ENCODE measurements around the gene CS. TPM values are rescaled to one million over a fixed set of nuclear protein-coding genes. Genes with fewer than 3 reads are reported as not detected.

CS gene
- total RNA-seq, 1 experiment from 2014 or later = 254 TPM

DNA sequence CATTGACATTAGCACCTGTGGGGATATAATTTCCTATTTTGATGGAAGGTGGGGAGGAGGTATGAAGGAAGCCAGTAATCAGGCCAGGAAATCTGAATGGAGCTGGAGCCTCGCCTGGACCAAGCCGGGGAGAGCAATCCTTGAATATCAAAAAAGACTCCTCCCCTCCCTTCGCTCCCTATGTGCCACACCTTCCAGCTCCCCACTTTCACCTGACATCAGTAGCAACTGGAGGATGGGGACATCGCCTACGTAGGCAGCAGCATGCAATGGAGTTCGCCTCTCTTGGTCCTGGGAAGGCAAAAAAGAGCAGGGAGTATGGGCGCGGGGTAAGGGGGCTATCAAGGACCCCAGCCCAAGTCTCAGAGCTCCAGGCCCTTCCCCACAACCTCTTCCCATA, 43.1 kb downstream of the CS start:
- CTCF ChIA-PET = interaction anchor here (1.7 kb wide), 1 partner anchor 518 kb away, joined by 4 read pairs; no protein-coding TSS in a partner anchor
- TF ChIP-seq, protein P1, sequence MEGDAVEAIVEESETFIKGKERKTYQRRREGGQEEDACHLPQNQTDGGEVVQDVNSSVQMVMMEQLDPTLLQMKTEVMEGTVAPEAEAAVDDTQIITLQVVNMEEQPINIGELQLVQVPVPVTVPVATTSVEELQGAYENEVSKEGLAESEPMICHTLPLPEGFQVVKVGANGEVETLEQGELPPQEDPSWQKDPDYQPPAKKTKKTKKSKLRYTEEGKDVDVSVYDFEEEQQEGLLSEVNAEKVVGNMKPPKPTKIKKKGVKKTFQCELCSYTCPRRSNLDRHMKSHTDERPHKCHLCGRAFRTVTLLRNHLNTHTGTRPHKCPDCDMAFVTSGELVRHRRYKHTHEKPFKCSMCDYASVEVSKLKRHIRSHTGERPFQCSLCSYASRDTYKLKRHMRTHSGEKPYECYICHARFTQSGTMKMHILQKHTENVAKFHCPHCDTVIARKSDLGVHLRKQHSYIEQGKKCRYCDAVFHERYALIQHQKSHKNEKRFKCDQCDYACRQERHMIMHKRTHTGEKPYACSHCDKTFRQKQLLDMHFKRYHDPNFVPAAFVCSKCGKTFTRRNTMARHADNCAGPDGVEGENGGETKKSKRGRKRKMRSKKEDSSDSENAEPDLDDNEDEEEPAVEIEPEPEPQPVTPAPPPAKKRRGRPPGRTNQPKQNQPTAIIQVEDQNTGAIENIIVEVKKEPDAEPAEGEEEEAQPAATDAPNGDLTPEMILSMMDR (IDR thresholded peaks at IDR 0.05; ENCODE audit: unreplicated experiment) = no peak
- no peaks in the 10 kb centered on the region for H3K27me3 Mint-ChIP-seq (ENCODE audit: unreplicated experiment)
- peaks cover 54% of the 10 kb centered on the region for H3K36me3 Mint-ChIP-seq (ENCODE audit: insufficient read depth, unreplicated experiment)
- peaks cover 2% of the 10 kb centered on the region for H3K9me3 Mint-ChIP-seq (ENCODE audit: low read depth, unreplicated experiment)
- intact Hi-C loops (cut with micrococcal nuclease; ENCODE audit: unreplicated experiment) = no loop called here
- peaks cover 25% of the 10 kb centered on the region for H3K4me1 Mint-ChIP-seq (ENCODE audit: low read depth, unreplicated experiment)
- peak overlapping the region; percentile 83 for H3K4me3 Mint-ChIP-seq (ENCODE audit: low read depth, unreplicated experiment)
- peak overlapping the region; percentile 55 for H3K27ac Mint-ChIP-seq (ENCODE audit: unreplicated experiment)
- no peak for DNase-seq
- BruUV-seq (replicated peaks) = no TSS peak

DNA sequence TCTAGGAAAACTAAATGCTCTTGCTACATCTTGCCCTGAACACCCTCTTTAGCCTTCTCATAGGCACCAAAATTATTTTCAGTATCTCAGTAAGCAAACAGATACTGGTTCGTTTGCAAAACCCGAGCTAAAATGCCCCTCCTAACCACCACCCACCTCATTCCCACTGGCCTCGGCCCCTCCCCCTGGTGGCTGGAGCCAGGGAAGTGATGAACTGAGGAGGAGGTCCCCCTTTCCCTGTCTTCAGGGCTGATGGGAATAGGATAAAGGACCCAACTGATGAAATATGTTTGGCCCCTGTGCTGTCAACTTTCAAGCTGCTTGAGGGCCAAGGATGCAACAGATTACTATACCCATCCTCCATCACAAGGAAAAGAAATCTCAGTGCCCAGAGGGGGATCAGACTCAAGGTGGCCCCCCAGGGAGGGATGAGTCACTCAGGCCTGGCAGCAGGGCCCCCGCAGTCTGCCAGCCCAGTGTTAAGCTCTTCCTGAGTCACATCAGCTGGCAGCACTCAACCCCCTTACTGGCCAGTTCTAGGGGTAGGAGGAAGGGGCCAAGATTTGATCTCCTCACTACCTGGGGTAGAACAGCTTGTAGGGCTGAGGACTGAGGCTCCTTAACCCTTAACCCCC, 43.7 kb downstream of the CS start:
- Mint-ChIP-seq H3K4me1 (ENCODE audit: low read depth, unreplicated experiment) (peaks cover 19% of the 10 kb centered on the region), H3K27ac (ENCODE audit: unreplicated experiment) (no peak overlapping the region), H3K9me3 (ENCODE audit: low read depth, unreplicated experiment) (no peaks in the 10 kb centered on the region), H3K27me3 (ENCODE audit: unreplicated experiment) (no peaks in the 10 kb centered on the region), H3K36me3 (ENCODE audit: insufficient read depth, unreplicated experiment) (peaks cover 59% of the 10 kb centered on the region), H3K4me3 (ENCODE audit: low read depth, unreplicated experiment) (peak overlapping the region; percentile 83)
- TF ChIP-seq, protein P1 (IDR thresholded peaks at IDR 0.05; ENCODE audit: unreplicated experiment) = no peak
- CTCF ChIA-PET = no interaction called here
- intact Hi-C loops (cut with micrococcal nuclease; ENCODE audit: unreplicated experiment) = no loop called here
- DNase-seq = no peak
- no TSS peak for BruUV-seq (replicated peaks)

DNA sequence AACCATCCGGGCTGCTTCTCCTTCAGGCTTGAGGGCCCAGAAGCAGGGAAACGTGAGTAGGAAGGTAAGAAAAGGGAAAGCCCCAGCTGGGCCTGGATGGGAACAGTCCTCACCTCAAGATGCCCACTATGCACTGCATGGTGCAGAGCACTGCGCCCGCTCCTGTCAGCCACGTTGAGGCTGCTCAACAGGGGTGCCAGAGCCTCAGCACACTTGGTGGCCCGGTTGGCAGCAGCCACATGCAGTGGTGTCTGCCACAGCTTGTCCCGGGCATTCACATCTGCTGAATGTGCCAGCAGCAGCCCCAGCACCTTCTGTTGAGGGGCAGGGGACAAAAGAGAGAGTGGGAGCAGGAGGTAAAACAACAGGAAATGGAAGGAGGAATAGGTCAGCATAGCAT, 44.5 kb downstream of the CS start:
- Mint-ChIP-seq H3K36me3 (ENCODE audit: insufficient read depth, unreplicated experiment) (peaks cover 59% of the 10 kb centered on the region), H3K27ac (ENCODE audit: unreplicated experiment) (no peak overlapping the region), H3K9me3 (ENCODE audit: low read depth, unreplicated experiment) (no peaks in the 10 kb centered on the region), H3K27me3 (ENCODE audit: unreplicated experiment) (no peaks in the 10 kb centered on the region), H3K4me3 (ENCODE audit: low read depth, unreplicated experiment) (no peak overlapping the region), H3K4me1 (ENCODE audit: low read depth, unreplicated experiment) (peaks cover 11% of the 10 kb centered on the region)
- BruUV-seq (replicated peaks) = no TSS peak
- TF ChIP-seq, protein P1 (IDR thresholded peaks at IDR 0.05; ENCODE audit: unreplicated experiment) = no peak
- CTCF ChIA-PET = no interaction called here
- DNase-seq = no peak
- intact Hi-C loops (cut with micrococcal nuclease; ENCODE audit: unreplicated experiment) = no loop called here

DNA sequence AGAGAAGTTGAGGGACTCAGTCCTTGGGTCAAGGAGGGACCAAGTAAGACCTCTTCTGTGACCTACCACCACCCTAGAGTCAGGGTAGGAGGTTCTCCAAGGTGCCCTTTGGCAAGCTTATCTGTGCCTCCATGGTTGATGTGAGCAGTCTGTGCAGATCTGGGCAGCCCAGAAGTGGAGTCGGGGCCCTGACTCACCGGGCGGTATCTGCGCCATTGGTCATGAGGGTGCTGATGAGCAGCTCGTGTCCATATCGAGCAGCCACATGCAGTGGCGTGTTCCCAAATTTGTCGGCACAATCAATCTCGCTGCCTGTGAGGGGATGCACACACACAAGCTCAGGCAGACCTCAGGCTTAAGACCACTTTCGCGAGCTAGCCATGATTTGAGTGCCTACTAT, 47.0 kb downstream of the CS start:
- CTCF ChIA-PET = no interaction called here
- Mint-ChIP-seq H3K9me3 (ENCODE audit: low read depth, unreplicated experiment) (no peaks in the 10 kb centered on the region), H3K4me1 (ENCODE audit: low read depth, unreplicated experiment) (no peaks in the 10 kb centered on the region), H3K4me3 (ENCODE audit: low read depth, unreplicated experiment) (no peak overlapping the region), H3K27ac (ENCODE audit: unreplicated experiment) (no peak overlapping the region), H3K27me3 (ENCODE audit: unreplicated experiment) (no peaks in the 10 kb centered on the region), H3K36me3 (ENCODE audit: insufficient read depth, unreplicated experiment) (peaks cover 54% of the 10 kb centered on the region)
- intact Hi-C loops (cut with micrococcal nuclease; ENCODE audit: unreplicated experiment) = no loop called here
- no peak for DNase-seq
- TF ChIP-seq, protein P1 (IDR thresholded peaks at IDR 0.05; ENCODE audit: unreplicated experiment) = no peak
- no TSS peak for BruUV-seq (replicated peaks)

Data from Calu3 (cell line).